Chondrocyte (in vitro differentiated cells): ENCODE results near the gene SWI5. TPM values are rescaled to one million over a fixed set of nuclear protein-coding genes. Genes with fewer than 3 reads are reported as not detected.

Experiments
- DNase-seq: peaks from one replicate; pipeline ENCODE4 v3.0.0; 2021; ENCODE audit warnings: mixed read lengths, low spot score
- H3K27ac Mint-ChIP-seq: one replicate; pipeline ENCODE4 v1.8.0; 2021; ENCODE audit warnings: mild to moderate bottlenecking, moderate library complexity, mixed read lengths; ENCODE audit not compliant: unreplicated experiment
- H3K27me3 Mint-ChIP-seq: 2 replicates; pipeline ENCODE4 v1.8.0; 2021; ENCODE audit warnings: low read depth, mixed read lengths
- H3K36me3 Mint-ChIP-seq: 2 replicates; pipeline ENCODE4 v1.8.0; 2021; ENCODE audit warnings: low read depth, mixed read lengths
- H3K4me1 Mint-ChIP-seq: 2 replicates; pipeline ENCODE4 v1.8.0; 2021; ENCODE audit warnings: low read depth, mild to moderate bottlenecking, mixed read lengths
- H3K4me3 Mint-ChIP-seq: one replicate; pipeline ENCODE4 v1.8.0; 2021; ENCODE audit warnings: mild to moderate bottlenecking, moderate library complexity, mixed read lengths; ENCODE audit not compliant: unreplicated experiment
- H3K9me3 Mint-ChIP-seq: 2 replicates; pipeline ENCODE4 v1.8.0; 2021; ENCODE audit warnings: low read depth, mixed read lengths
- CTCF ChIP-seq: fragments of 200-600 bp; sonication (generic); IDR thresholded peaks from 2 replicates; pipeline ENCODE4 v1.5.0; 2021; ENCODE audit warnings: antibody characterized with exemption, mild to moderate bottlenecking, moderate library complexity
- total RNA-seq: library from RNA; stranded (reverse); gene quantifications from 3 replicates; pipeline ENCODE4 v1.2.1, GENCODE V29; 2021

SWI5 gene
- total RNA-seq, 1 donor from 2014 or later: 29.4 TPM

DNA sequence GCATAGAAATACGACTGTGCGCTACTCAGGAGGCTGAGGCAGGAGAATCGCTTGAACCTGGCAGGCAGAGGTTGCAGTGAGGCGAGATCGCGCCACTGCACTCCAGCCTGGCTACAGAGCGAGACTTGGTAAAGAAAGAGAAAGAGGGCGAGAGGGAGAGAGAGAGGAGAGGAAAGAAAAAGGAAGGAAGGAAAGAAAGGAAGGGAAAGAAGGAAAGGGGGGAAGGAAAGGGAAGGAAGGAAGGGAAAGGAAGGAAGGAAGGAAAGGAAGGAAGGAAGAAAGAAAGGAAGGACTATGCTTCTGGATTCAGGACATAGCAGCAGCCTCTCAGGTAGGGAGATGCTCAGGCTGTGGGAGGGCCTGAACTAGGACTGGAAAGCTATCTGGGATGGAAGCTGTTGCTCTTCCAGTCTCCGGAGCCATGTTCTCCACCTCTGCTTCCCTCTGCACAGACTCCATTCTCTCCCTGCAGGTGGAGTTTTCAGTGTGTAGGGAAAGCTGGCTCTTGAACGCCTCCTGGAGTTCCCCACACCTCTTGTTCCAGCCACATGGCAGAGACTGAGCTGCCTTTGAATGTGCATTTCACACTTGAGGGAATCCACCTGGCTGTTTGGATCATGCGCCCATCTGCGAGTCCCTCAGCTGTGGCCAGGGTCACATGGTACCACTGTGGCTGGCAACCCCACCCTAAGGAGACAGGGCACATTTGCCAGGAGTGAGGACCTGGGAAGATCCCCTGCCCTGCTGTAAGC lies 9.1 kb downstream of the SWI5 start:
- Mint-ChIP-seq H3K4me3 (no peak overlapping the region), H3K27ac (no peak overlapping the region), H3K36me3 (peaks cover 9% of the 10 kb centered on the region), H3K27me3 (no peaks in the 10 kb centered on the region), H3K4me1 (peaks cover 4% of the 10 kb centered on the region), H3K9me3 (no peaks in the 10 kb centered on the region)
- DNase-seq: no peak
- no peak for TF ChIP-seq CTCF

GRCh38 chr9:128286440-128286839 lies 10.4 kb downstream of the SWI5 start:
- no peak for DNase-seq
- Mint-ChIP-seq H3K27ac (peak overlapping the region; percentile 22), H3K36me3 (peaks cover 9% of the 10 kb centered on the region), H3K4me1 (peaks cover 4% of the 10 kb centered on the region), H3K27me3 (no peaks in the 10 kb centered on the region), H3K4me3 (no peak overlapping the region), H3K9me3 (no peaks in the 10 kb centered on the region)
- no peak for TF ChIP-seq CTCF

GRCh38 chr9:128288273-128289004 lies 12.4 kb downstream of the SWI5 start:
- H3K4me3 Mint-ChIP-seq: no peak overlapping the region
- no peak for TF ChIP-seq CTCF
- no peaks in the 10 kb centered on the region for H3K27me3 Mint-ChIP-seq
- peaks cover 4% of the 10 kb centered on the region for H3K4me1 Mint-ChIP-seq
- peaks cover 9% of the 10 kb centered on the region for H3K36me3 Mint-ChIP-seq
- DNase-seq: no peak
- no peaks in the 10 kb centered on the region for H3K9me3 Mint-ChIP-seq
- no peak overlapping the region for H3K27ac Mint-ChIP-seq

GRCh38 chr9:128292009-128292408 lies 15.9 kb downstream of the SWI5 start:
- DNase-seq: no peak
- Mint-ChIP-seq H3K27me3 (no peaks in the 10 kb centered on the region), H3K27ac (no peak overlapping the region), H3K4me3 (no peak overlapping the region), H3K4me1 (peaks cover 7% of the 10 kb centered on the region), H3K36me3 (peaks cover 5% of the 10 kb centered on the region), H3K9me3 (no peaks in the 10 kb centered on the region)
- TF ChIP-seq CTCF: no peak

- no peaks in the 10 kb centered on the region for H3K27me3 Mint-ChIP-seq
- no peak for DNase-seq
- H3K27ac Mint-ChIP-seq: no peak overlapping the region
- no peak overlapping the region for H3K4me3 Mint-ChIP-seq
- TF ChIP-seq CTCF: no peak
- H3K9me3 Mint-ChIP-seq: no peaks in the 10 kb centered on the region
- peaks cover 5% of the 10 kb centered on the region for H3K36me3 Mint-ChIP-seq
- H3K4me1 Mint-ChIP-seq: peaks cover 7% of the 10 kb centered on the region
Observed at GRCh38 chr9:128293091-128293490, 17.0 kb downstream of the SWI5 start.
